Endothelial cell (in vitro differentiated cells): ENCODE measurements around the gene GBX2. TPM values are rescaled to one million over a fixed set of nuclear protein-coding genes. Genes with fewer than 3 reads are reported as not detected.

Experiments used
- DNase-seq: peaks from one replicate; pipeline ENCODE4 v3.0.0; 2021; ENCODE audit warnings: low spot score
- H3K27ac Mint-ChIP-seq: one replicate; pipeline ENCODE4 v1.8.0; 2021; ENCODE audit warnings: mixed read lengths, inconsistent platforms; ENCODE audit not compliant: unreplicated experiment
- H3K27me3 Mint-ChIP-seq: one replicate; pipeline ENCODE4 v1.8.0; 2021; ENCODE audit warnings: mild to moderate bottlenecking, moderate library complexity, mixed read lengths, inconsistent platforms; ENCODE audit not compliant: unreplicated experiment
- H3K36me3 Mint-ChIP-seq: one replicate; pipeline ENCODE4 v1.8.0; 2021; ENCODE audit warnings: mild to moderate bottlenecking, low read depth, mixed read lengths, inconsistent platforms; ENCODE audit not compliant: unreplicated experiment
- H3K4me1 Mint-ChIP-seq: one replicate; pipeline ENCODE4 v1.8.0; 2021; ENCODE audit warnings: mild to moderate bottlenecking, mixed read lengths, inconsistent platforms; ENCODE audit not compliant: unreplicated experiment
- H3K4me3 Mint-ChIP-seq: one replicate; pipeline ENCODE4 v1.8.0; 2021; ENCODE audit warnings: mild to moderate bottlenecking, mixed read lengths, inconsistent platforms; ENCODE audit not compliant: unreplicated experiment
- H3K9me3 Mint-ChIP-seq: one replicate; pipeline ENCODE4 v1.8.0; 2021; ENCODE audit warnings: mixed read lengths, inconsistent platforms; ENCODE audit not compliant: unreplicated experiment
- CTCF ChIP-seq: fragments of 200-600 bp; sonication (generic); IDR thresholded peaks from one replicate; pipeline ENCODE4 v1.5.0; 2021; ENCODE audit warnings: antibody characterized with exemption; ENCODE audit not compliant: unreplicated experiment
- total RNA-seq: library from RNA; stranded (reverse); fragmentation: NEBNext Ultra II Directional; extraction: Animal tissue kit (Norgen Biotek cat#: 25700); gene quantifications from one replicate; pipeline ENCODE4 v1.2.1, GENCODE V29; 2021; ENCODE audit not compliant: unreplicated experiment

Gene GBX2
- total RNA-seq, 1 donor from 2014 or later, result 3.5 TPM

- no peak overlapping the region for H3K27ac Mint-ChIP-seq
- H3K4me3 Mint-ChIP-seq, result no peak overlapping the region
- DNase-seq, result no peak
- peaks cover 8% of the 10 kb centered on the region for H3K27me3 Mint-ChIP-seq
- H3K4me1 Mint-ChIP-seq, result peaks cover 3% of the 10 kb centered on the region
- H3K9me3 Mint-ChIP-seq, result no peaks in the 10 kb centered on the region
- no peak for TF ChIP-seq CTCF
- H3K36me3 Mint-ChIP-seq, result peaks cover 4% of the 10 kb centered on the region
Observed at GRCh38 chr2:236215196-236215595, 47.0 kb upstream of the GBX2 start.

GRCh38 chr2:236214376-236214995 lies 46.3 kb upstream of the GBX2 start:
- H3K27ac Mint-ChIP-seq, result no peak overlapping the region
- no peak overlapping the region for H3K4me3 Mint-ChIP-seq
- no peak for DNase-seq
- H3K9me3 Mint-ChIP-seq, result no peaks in the 10 kb centered on the region
- peaks cover 4% of the 10 kb centered on the region for H3K36me3 Mint-ChIP-seq
- H3K27me3 Mint-ChIP-seq, result peaks cover 8% of the 10 kb centered on the region
- H3K4me1 Mint-ChIP-seq, result peaks cover 3% of the 10 kb centered on the region
- TF ChIP-seq CTCF, result no peak

- H3K4me3 Mint-ChIP-seq, result no peak overlapping the region
- no peaks in the 10 kb centered on the region for H3K9me3 Mint-ChIP-seq
- no peaks in the 10 kb centered on the region for H3K36me3 Mint-ChIP-seq
- peaks cover 2% of the 10 kb centered on the region for H3K4me1 Mint-ChIP-seq
- H3K27me3 Mint-ChIP-seq, result peaks cover 9% of the 10 kb centered on the region
- no peak for DNase-seq
- no peak overlapping the region for H3K27ac Mint-ChIP-seq
- no peak for TF ChIP-seq CTCF
Observed at GRCh38 chr2:236211296-236211695, 43.1 kb upstream of the GBX2 start.

GRCh38 chr2:236210536-236210935 lies 42.4 kb upstream of the GBX2 start:
- Mint-ChIP-seq H3K9me3 (no peaks in the 10 kb centered on the region), H3K4me3 (no peak overlapping the region), H3K36me3 (no peaks in the 10 kb centered on the region), H3K27ac (no peak overlapping the region), H3K27me3 (peaks cover 3% of the 10 kb centered on the region), H3K4me1 (no peaks in the 10 kb centered on the region)
- DNase-seq, result no peak
- TF ChIP-seq CTCF, result no peak

- peaks cover 2% of the 10 kb centered on the region for H3K27me3 Mint-ChIP-seq
Observed at GRCh38 chr2:236209996-236210395, 41.8 kb upstream of the GBX2 start.

More at GRCh38 chr2:236209996-236210395, 41.8 kb upstream of the GBX2 start:
- DNase-seq, result no peak
- no peaks in the 10 kb centered on the region for H3K9me3 Mint-ChIP-seq
- H3K36me3 Mint-ChIP-seq, result no peaks in the 10 kb centered on the region
- no peaks in the 10 kb centered on the region for H3K4me1 Mint-ChIP-seq
- TF ChIP-seq CTCF, result no peak
- no peak overlapping the region for H3K27ac Mint-ChIP-seq
- H3K4me3 Mint-ChIP-seq, result no peak overlapping the region
